COLO668 (cell line): Measurements from ENCODE around the gene POLD3.
"Not testable (repeated sequence)": the region's sequence is repeated elsewhere in the genome, so short reads cannot be mapped to it uniquely, and the experiment has no call there.

ENCODE experiments used
- DNase-seq: peaks from one replicate; lab custom pipeline; 2025; ENCODE audit not compliant: unreplicated experiment; lab: John Stamatoyannopoulos, UW

POLD3 gene

DNA sequence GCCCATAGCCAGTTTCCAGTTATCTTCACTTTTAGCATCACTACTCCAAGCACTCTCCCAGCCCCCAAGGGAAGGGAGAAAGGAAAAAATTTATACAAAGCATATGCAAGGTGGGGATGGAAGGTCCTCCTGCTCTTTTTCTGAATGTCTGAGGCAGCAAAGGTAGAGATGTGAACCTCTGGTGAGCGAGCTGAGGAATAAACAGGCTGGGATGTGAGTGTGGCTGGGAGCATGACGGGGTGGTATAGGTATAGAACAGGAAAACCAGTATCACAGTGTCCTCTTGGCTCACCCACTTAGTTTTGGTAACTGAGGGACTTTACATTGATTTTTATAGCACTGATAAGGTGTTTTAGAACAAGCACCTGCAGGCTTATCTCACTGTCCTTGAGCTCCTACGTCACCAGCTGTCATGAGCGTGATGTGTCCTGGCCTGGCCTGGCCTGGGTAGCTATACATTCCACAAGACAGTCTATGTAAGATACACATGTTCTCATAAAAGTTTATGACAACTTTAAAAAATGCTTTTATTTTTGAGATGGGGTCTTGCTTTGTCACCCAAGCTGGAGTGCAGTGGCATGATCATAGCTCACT, 10.3 kb upstream of the POLD3 start:
- no peak for DNase-seq

GRCh38 chr11:74583024-74583624, 9.3 kb upstream of the POLD3 start:
- no peak for DNase-seq

- not testable (repeated sequence) for DNase-seq
Measured at GRCh38 chr11:74590492-74590891, 1.9 kb upstream of the POLD3 start.

DNA sequence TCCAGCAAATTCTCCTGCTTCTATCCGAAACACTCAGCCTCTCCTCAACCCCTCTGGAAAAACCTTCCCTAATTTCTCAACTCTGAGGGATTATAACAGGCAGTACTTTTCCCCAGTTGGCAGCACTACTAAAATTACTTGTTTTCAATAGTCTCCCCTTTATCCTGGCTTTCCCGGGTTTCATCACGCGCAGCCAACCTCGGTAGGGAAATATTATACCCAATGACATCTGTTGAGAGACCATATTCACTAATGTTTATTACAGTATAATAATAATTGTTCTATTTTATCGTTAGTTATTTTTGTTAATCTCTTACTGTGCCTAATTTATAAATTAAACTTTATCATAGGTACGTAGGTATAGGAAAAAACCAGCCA, 330 bp upstream of the POLD3 start:
- no peak for DNase-seq

DNA sequence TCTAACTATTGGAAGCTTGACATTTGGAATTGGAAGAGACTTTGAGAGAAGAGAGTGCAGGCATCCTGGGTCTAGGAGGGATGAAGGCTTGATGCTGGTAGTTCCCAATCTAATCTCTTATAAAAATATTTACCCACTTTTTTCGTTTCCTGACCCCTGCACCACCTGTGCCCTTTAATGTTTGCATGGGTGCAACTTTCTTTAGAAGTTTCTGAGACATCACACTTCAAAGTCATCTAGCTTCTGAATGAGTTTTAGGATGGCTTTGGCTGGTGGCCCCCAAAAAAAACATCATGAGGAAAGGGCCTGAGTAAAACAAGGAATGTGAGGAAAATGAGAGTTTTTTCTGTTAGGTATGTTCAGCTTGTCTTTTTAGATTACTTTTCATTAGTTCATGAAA, 1.1 kb downstream of the POLD3 start:
- DNase-seq, result no peak

GRCh38 chr11:74602637-74603556, 10.5 kb downstream of the POLD3 start:
- DNase-seq, result no peak

GRCh38 chr11:74603845-74604244, 11.5 kb downstream of the POLD3 start:
- DNase-seq, result no peak

GRCh38 chr11:74604311-74604710, 11.9 kb downstream of the POLD3 start:
- DNase-seq, result no peak

DNA sequence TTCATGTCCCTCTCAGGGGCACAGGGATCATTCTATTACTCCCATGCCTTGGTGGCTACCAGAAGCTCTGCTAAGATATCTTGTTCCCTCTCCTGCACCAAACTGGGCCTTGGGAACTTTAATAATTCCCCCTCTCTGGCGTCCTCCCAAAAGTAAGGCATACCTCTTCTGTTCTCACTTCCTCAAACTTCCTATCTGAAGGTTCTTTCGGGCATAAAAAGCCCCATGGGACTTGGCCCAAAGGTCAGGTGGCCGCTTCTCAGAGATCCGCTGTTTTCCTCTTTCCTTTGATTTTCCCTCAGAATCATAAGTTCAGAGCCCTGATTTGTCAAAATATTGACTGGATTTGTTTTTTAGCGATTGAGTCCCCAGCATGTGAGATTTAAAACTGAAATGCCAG, 13.0 kb downstream of the POLD3 start:
- no peak for DNase-seq

DNA sequence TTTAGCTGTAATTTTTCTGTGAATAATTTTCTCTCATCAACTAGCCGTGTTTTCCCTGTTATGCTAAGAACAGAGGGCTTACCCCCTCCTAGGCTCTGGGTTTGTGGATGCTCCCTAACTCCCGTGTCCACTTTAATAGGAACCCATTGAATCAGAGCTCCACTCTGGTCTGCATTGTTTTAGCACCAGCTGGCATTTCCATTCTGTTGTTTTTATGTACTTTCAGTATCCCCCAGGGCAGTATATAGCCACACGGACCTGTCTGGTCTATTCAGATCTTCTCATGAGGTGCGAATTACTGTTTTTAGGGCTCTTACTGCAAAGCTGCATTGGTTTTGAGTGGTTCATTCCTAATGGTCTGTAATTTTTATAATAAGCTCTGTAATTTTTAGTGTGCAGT, 16.0 kb downstream of the POLD3 start:
- no peak for DNase-seq

GRCh38 chr11:74611369-74611861, 19.0 kb downstream of the POLD3 start:
- no peak for DNase-seq

GRCh38 chr11:74612877-74613276, 20.5 kb downstream of the POLD3 start:
- no peak for DNase-seq

GRCh38 chr11:74615311-74615710, 22.9 kb downstream of the POLD3 start:
- DNase-seq, result no peak

- no peak for DNase-seq
Measured at GRCh38 chr11:74615988-74616387, 23.6 kb downstream of the POLD3 start.

GRCh38 chr11:74620531-74620930, 28.1 kb downstream of the POLD3 start:
- no peak for DNase-seq

GRCh38 chr11:74626130-74626529, 33.7 kb downstream of the POLD3 start:
- no peak for DNase-seq

- no peak for DNase-seq
Measured at GRCh38 chr11:74626604-74627003, 34.2 kb downstream of the POLD3 start.

- DNase-seq, result no peak
Measured at GRCh38 chr11:74627381-74627780, 35.0 kb downstream of the POLD3 start.

DNA sequence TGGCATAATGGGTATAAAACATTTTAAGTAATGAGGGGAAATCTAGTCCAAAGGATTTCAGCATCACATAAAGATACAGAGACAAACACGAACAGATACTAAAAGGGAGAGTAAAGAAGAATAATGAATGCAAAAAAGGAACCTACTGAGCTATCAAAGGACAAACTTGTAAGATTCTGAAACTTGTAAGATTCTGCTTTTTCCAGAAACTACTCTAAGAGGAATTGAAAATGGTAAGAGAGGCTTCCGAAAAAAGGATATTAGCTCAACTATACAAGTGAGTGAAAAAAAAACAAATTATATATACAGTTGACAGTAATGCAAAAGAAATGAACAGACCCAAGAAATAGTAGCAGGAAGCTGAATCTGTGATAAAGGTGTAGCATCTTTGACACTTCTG, 37.7 kb downstream of the POLD3 start:
- DNase-seq, result no peak

DNA sequence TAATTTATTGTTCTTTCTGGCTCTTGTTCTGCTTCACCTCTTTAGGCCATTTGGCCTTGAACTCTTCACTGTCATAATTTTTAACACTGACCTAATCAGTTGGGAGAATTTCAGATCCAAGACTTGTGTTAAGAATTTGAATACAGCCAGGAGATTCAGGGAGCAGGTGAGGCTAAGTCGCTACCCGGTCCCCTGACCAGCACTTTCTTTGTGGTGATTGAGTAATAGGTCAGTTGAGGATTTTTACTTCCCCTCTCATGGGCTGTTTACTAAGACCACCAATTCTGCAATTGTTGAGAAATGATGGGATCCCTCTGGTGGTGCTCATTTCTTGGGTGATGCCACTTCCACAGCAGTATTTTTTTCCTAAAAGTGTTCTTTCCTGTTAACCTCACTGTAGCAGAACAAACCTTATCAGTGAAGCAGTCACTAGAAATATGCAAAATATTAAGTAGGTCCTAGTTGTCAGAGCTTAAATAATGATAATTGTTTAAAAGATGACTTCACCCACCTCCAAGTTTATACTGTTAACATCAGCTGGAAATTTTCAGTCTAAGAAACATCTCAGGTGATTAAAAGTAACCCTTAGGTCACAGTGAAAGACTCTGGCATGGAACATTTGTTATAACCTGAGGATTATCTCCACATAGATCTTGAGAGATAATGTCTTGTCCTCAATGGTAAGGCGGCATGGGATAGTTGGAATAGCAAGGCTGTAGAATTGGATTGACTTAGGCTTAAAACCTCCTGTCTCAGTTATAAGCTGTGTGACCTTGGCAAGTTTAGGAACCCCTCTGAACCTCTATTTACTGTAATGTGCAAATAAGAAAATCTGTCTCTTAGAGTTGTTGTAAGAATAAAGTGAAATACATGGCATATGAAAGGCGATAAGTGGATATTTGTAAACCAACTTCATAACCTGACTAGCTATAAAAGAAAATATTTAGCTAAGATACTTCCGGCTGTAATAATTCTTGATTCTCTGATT, 41.3 kb downstream of the POLD3 start:
- no peak for DNase-seq

- DNase-seq, result no peak
Measured at GRCh38 chr11:74634537-74634936, 42.2 kb downstream of the POLD3 start.
